Fibroblast of lung (primary cell): Measurements from ENCODE around the gene LHFPL6. TPM values are rescaled to one million over a fixed set of nuclear protein-coding genes. Genes with fewer than 3 reads are reported as not detected.

Source experiments
- DNase-seq, 2 donors: peaks; one replicate each; pipeline versions ENCODE4 v3.0.0 to v3.0.0-alpha.2; 2010; ENCODE audit warnings: low read depth in 2 of 2
- H2AFZ ChIP-seq: 2 replicates; pipeline ENCODE4 v1.5.1; 2012; ENCODE audit warnings: low read length, control low read depth, inconsistent platforms
- H3K27ac ChIP-seq: 2 replicates; pipeline ENCODE4 v1.5.1; 2011; ENCODE audit warnings: low read length, control low read depth; ENCODE audit not compliant: insufficient read depth
- H3K27me3 ChIP-seq: 2 replicates; pipeline ENCODE4 v1.5.1; 2011; ENCODE audit warnings: mild to moderate bottlenecking, low read length; ENCODE audit not compliant: control insufficient read depth, insufficient read depth
- H3K36me3 ChIP-seq: 2 replicates; pipeline ENCODE4 v1.5.1; 2011; ENCODE audit warnings: low read length; ENCODE audit not compliant: control insufficient read depth, insufficient read depth
- H3K4me1 ChIP-seq: 2 replicates; pipeline ENCODE4 v1.5.1; 2011; ENCODE audit warnings: low read length; ENCODE audit not compliant: control insufficient read depth, insufficient read depth; ENCODE audit errors: extremely low read depth
- H3K4me2 ChIP-seq: 2 replicates; pipeline ENCODE4 v1.5.1; 2011; ENCODE audit warnings: low read length, control low read depth; ENCODE audit not compliant: insufficient read depth; ENCODE audit errors: extremely low read depth
- H3K4me3 ChIP-seq, 4 experiments: fragments of 200-600 bp in 1 of 4; sonication (generic) in 1 of 4; replicated peaks in 1 of 4; 2 replicates each; pipeline ENCODE4 v1.5.1; 2011 to 2016; ENCODE audit warnings: low read length in 4 of 4, low read depth in 3 of 4, mild to moderate bottlenecking in 3 of 4, control low read depth in 2 of 4, inconsistent platforms in 1 of 4, mixed read lengths in 1 of 4; ENCODE audit not compliant: insufficient read depth in 1 of 4; ENCODE audit errors: control extremely low read depth in 1 of 4
- H3K79me2 ChIP-seq: 2 replicates; pipeline ENCODE4 v1.5.1; 2012; ENCODE audit warnings: mild to moderate bottlenecking, low read length, inconsistent platforms; ENCODE audit not compliant: control insufficient read depth, insufficient read depth
- H3K9ac ChIP-seq: 2 replicates; pipeline ENCODE4 v1.5.1; 2011; ENCODE audit warnings: mild to moderate bottlenecking, low read length, control low read depth; ENCODE audit not compliant: insufficient read depth
- H3K9me3 ChIP-seq: 2 replicates; pipeline ENCODE4 v1.5.1; 2012; ENCODE audit warnings: low read depth, low read length; ENCODE audit not compliant: control insufficient read depth, insufficient read depth
- H4K20me1 ChIP-seq: 2 replicates; pipeline ENCODE4 v1.5.1; 2011; ENCODE audit warnings: low read length; ENCODE audit not compliant: control insufficient read depth, insufficient read depth; ENCODE audit errors: extremely low read depth
- CTCF ChIP-seq, 2 donors: IDR thresholded peaks in 1 of 2; conservative IDR thresholded peaks in 1 of 2; 1 replicate in 1 of 2; 2 replicates in 1 of 2; pipeline ENCODE4 v1.5.1; 2011 to 2012; ENCODE audit warnings: low read length in 2 of 2, control low read depth in 1 of 2, inconsistent platforms in 1 of 2, low read depth in 1 of 2, mild to moderate bottlenecking in 1 of 2
- EZH2 ChIP-seq: IDR thresholded peaks from 2 replicates; pipeline ENCODE4 v1.5.1; 2012; ENCODE audit warnings: low read length, control low read depth, mild to moderate bottlenecking; ENCODE audit errors: missing control alignments
- polyA plus RNA-seq, 2 donors: library from polyadenylated mRNA; depleted of rRNA in 1 of 2; stranded (reverse) in 1 of 2; unstranded in 1 of 2; fragments of >200 nt; gene quantifications; 2 replicates each; pipeline ENCODE4 v1.2.1, GENCODE V29; 2011 to 2012; ENCODE audit warnings: missing spikeins in 1 of 2
- total RNA-seq: library from RNA; depleted of rRNA; stranded (reverse); fragments of >200 nt; gene quantifications from 2 replicates; pipeline ENCODE4 v1.2.1, GENCODE V29; 2014

The LHFPL6 gene
- total and polyA plus RNA-seq, 2 donors (not counting 1 experiment from before 2014, with no cell fraction given) = 42.4 to 86.8 TPM

DNA sequence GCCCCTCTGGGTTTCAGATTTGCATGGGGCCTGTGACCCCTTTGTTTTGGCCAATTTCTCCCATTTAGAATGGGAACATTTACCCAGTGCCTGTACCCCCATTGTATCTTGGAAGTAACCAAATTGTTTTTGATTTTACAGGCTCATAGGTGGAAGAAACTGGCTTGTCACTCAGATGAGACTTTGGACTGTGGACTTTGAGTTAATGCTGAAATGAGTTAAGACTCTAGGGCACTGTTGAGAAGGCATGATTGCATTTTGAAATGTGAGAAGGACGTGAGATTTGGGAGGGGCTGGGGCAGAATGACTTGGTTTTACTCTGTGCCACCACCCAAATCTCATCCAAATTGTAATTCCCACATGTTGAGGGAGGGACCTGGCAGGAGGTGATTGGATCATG, 306.0 kb downstream of the LHFPL6 start:
- no peak for DNase-seq
- Histone ChIP-seq H3K9me3 (no peaks in the 10 kb centered on the region), H3K36me3 (no peaks in the 10 kb centered on the region), H3K4me3 (no peak overlapping the region), H3K9ac (no peak overlapping the region), H3K4me2 (no peak overlapping the region), H4K20me1 (no peaks in the 10 kb centered on the region), H2AFZ (no peak overlapping the region), H3K27ac (no peak overlapping the region), H3K27me3 (no peaks in the 10 kb centered on the region), H3K79me2 (no peaks in the 10 kb centered on the region), H3K4me1 (no peaks in the 10 kb centered on the region)
- TF ChIP-seq CTCF (conservative IDR thresholded peaks at IDR 0.05 in 1 of 2, IDR thresholded peaks at IDR 0.05 in 1 of 2; ENCODE audit: low read depth in 1 of 2, low read length in 2 of 2) = no peak
- no peak for TF ChIP-seq EZH2

GRCh38 chr13:39296193-39296592, 306.8 kb downstream of the LHFPL6 start:
- no peak overlapping the region for H3K9ac ChIP-seq
- no peak for DNase-seq
- no peaks in the 10 kb centered on the region for H3K9me3 ChIP-seq

More at GRCh38 chr13:39296193-39296592, 306.8 kb downstream of the LHFPL6 start:
- no peaks in the 10 kb centered on the region for H3K36me3 ChIP-seq
- H2AFZ ChIP-seq = no peak overlapping the region
- TF ChIP-seq EZH2 (no peak), CTCF (conservative IDR thresholded peaks at IDR 0.05 in 1 of 2, IDR thresholded peaks at IDR 0.05 in 1 of 2; ENCODE audit: low read depth in 1 of 2, low read length in 2 of 2) (no peak)
- H3K79me2 ChIP-seq = no peaks in the 10 kb centered on the region
- H4K20me1 ChIP-seq = no peaks in the 10 kb centered on the region
- no peaks in the 10 kb centered on the region for H3K27me3 ChIP-seq
- H3K4me2 ChIP-seq = no peak overlapping the region
- H3K27ac ChIP-seq = no peak overlapping the region
- no peak overlapping the region for H3K4me3 ChIP-seq
- no peaks in the 10 kb centered on the region for H3K4me1 ChIP-seq

Other genes starting within 250 kb of the LHFPL6 start
- 24.4 and 28.9 TPM in 2 replicates for gene COG6, start 52.5 kb upstream of the LHFPL6 start, total RNA-seq
- gene COG6, start 52.5 kb upstream of the LHFPL6 start, polyA plus RNA-seq = 18.6 and 44.8 TPM in 2 replicates